ENCODE data around the gene COL11A2. TPM values are rescaled to one million over a fixed set of nuclear protein-coding genes. Genes with fewer than 3 reads are reported as not detected.

Gene COL11A2
- total RNA-seq, 4 donors from 2014 or later = 0.23 to 0.61 (median 0.41) TPM

GRCh38 chr6:33189625-33190448 lies 2.4 kb downstream of the COL11A2 start:
- no peak for DNase-seq
- no peak overlapping the region for H3K4me3 ChIP-seq
- H3K36me3 ChIP-seq = peaks cover 0 to 13% (median 7%) of the 10 kb centered on the region in 3 donors
- 51 to 64% methylated on average over 7 of the region's 7 CpGs for WGBS, 2 donors
- TF ChIP-seq POLR2A (IDR thresholded peaks at IDR 0.05) = no peak
- no peak for TF ChIP-seq CTCF (IDR thresholded peaks at IDR 0.05)
- no peaks in the 10 kb centered on the region for H3K9me3 ChIP-seq
- H3K4me1 ChIP-seq = peaks cover 13 to 20% (median 13%) of the 10 kb centered on the region in 3 donors
- intact Hi-C loops (cut with DNase I) = no loop called here
- H3K27me3 ChIP-seq = peaks cover 0 to 65% (median 6%) of the 10 kb centered on the region in 4 donors
- no peak overlapping the region for H3K27ac ChIP-seq

GRCh38 chr6:33189164-33189563 lies 3.1 kb downstream of the COL11A2 start:
- no peak for TF ChIP-seq POLR2A (IDR thresholded peaks at IDR 0.05)
- Histone ChIP-seq H3K36me3 (peaks cover 0 to 6% (median 2%) of the 10 kb centered on the region in 3 donors), H3K4me1 (peaks cover 13 to 20% (median 13%) of the 10 kb centered on the region in 3 donors), H3K9me3 (no peaks in the 10 kb centered on the region), H3K27ac (no peak overlapping the region), H3K4me3 (no peak overlapping the region), H3K27me3 (peaks cover 0 to 65% (median 6%) of the 10 kb centered on the region in 4 donors)
- WGBS, 2 donors = 83 to 89% methylated on average over 1 to 7 of the region's 8 CpGs
- intact Hi-C loops (cut with DNase I) = no loop called here
- DNase-seq = no peak

GRCh38 chr6:33187809-33188208 lies 4.5 kb downstream of the COL11A2 start:
- TF ChIP-seq POLR2A (IDR thresholded peaks at IDR 0.05) (no peak), CTCF (IDR thresholded peaks at IDR 0.05) (no peak)
- no peaks in the 10 kb centered on the region for H3K36me3 ChIP-seq
- H3K27me3 ChIP-seq = peaks cover 0 to 62% (median 6%) of the 10 kb centered on the region in 4 donors
- no peak for DNase-seq
- H3K27ac ChIP-seq = no peak overlapping the region
- no peaks in the 10 kb centered on the region for H3K9me3 ChIP-seq
- WGBS, 2 donors = 75 to 76% methylated on average over 1 of the region's 1 CpG
- H3K4me3 ChIP-seq = no peak overlapping the region
- H3K4me1 ChIP-seq = peaks cover 9 to 11% (median 11%) of the 10 kb centered on the region in 3 donors
- intact Hi-C loops (cut with DNase I) = no loop called here

- intact Hi-C loops (cut with DNase I) = no loop called here
- H3K27ac ChIP-seq = no peak overlapping the region
- TF ChIP-seq CTCF (IDR thresholded peaks at IDR 0.05) (no peak), POLR2A (IDR thresholded peaks at IDR 0.05) (no peak)
- WGBS, 2 donors = 86 to 89% methylated on average over 4 of the region's 4 CpGs
- peaks cover 0 to 42% (median 0%) of the 10 kb centered on the region in 4 donors for H3K27me3 ChIP-seq
- no peaks in the 10 kb centered on the region for H3K36me3 ChIP-seq
- H3K9me3 ChIP-seq = no peaks in the 10 kb centered on the region
- no peaks in the 10 kb centered on the region for H3K4me1 ChIP-seq
- DNase-seq = no peak
- no peak overlapping the region for H3K4me3 ChIP-seq
Measured at GRCh38 chr6:33185654-33186187, 6.5 kb downstream of the COL11A2 start.

GRCh38 chr6:33185190-33185589 lies 7.1 kb downstream of the COL11A2 start:
- no peak for DNase-seq
- Histone ChIP-seq H3K27me3 (peaks cover 0 to 36% (median 0%) of the 10 kb centered on the region in 4 donors), H3K4me1 (no peaks in the 10 kb centered on the region), H3K4me3 (no peak overlapping the region), H3K9me3 (no peaks in the 10 kb centered on the region), H3K36me3 (no peaks in the 10 kb centered on the region), H3K27ac (no peak overlapping the region)
- WGBS, 2 donors = 61 to 83% methylated on average over 1 to 3 of the region's 9 CpGs
- no peak for TF ChIP-seq POLR2A (IDR thresholded peaks at IDR 0.05)
- no peak for TF ChIP-seq CTCF (IDR thresholded peaks at IDR 0.05)
- intact Hi-C loops (cut with DNase I) = no loop called here
